A673 (cell line): ENCODE data around the gene ZC3H7B. TPM values are rescaled to one million over a fixed set of nuclear protein-coding genes. Genes with fewer than 3 reads are reported as not detected.

Experiments used
- BruUV-seq: library from RNA; stranded (reverse); fragments of 400-500 nt; replicated peaks from 2 replicates; lab custom pipeline; 2021; lab: Mats Ljungman, UMichigan
- CTCF ChIA-PET: fragments of 300-600 bp; sonication (Branson Sonifier 250); formaldehyde crosslinking; loops from one replicate; lab custom pipeline; 2022; ENCODE audit warnings: antibody characterized with exemption; lab: Charles Lee
- POLR2A ChIA-PET: fragments of 300-600 bp; sonication (Branson Sonifier 250); formaldehyde crosslinking; loops from one replicate; lab custom pipeline; 2022; ENCODE audit warnings: antibody characterized with exemption; ENCODE audit not compliant: low non-redundant PET; lab: Charles Lee
- DNase-seq: peaks from one replicate; pipeline ENCODE4 v3.0.0-alpha.2; 2015; ENCODE audit warnings: low spot score
- H3K27ac ChIP-seq: fragments of 200-600 bp; sonication (generic); 2 replicates; pipeline ENCODE4 v1.5.1; 2016; ENCODE audit warnings: mixed run types, low read depth, mild to moderate bottlenecking, mixed read lengths, antibody characterized with exemption, low read length; ENCODE audit not compliant: poor library complexity, severe bottlenecking
- H3K27me3 ChIP-seq: fragments of 200-600 bp; sonication (generic); replicated peaks from 2 replicates; pipeline ENCODE4 v1.6.1; 2017; ENCODE audit warnings: mixed run types, low read depth, mild to moderate bottlenecking, mixed read lengths, antibody characterized with exemption, low read length; ENCODE audit not compliant: insufficient read depth, poor library complexity
- H3K36me3 ChIP-seq: fragments of 200-600 bp; sonication (generic); 2 replicates; pipeline ENCODE4 v1.6.1; 2016; ENCODE audit warnings: mixed run types, mild to moderate bottlenecking, mixed read lengths, antibody characterized with exemption, low read length; ENCODE audit not compliant: insufficient read depth, poor library complexity, severe bottlenecking
- H3K4me1 ChIP-seq: fragments of 200-600 bp; sonication (generic); 2 replicates; pipeline ENCODE4 v1.6.1; 2017; ENCODE audit warnings: mixed run types, mild to moderate bottlenecking, mixed read lengths, antibody characterized with exemption, low read length; ENCODE audit not compliant: insufficient read depth, poor library complexity, severe bottlenecking
- H3K4me3 ChIP-seq: fragments of 200-600 bp; sonication (generic); 2 replicates; pipeline ENCODE4 v1.5.1; 2016; ENCODE audit warnings: low read depth, mixed run types, mild to moderate bottlenecking, mixed read lengths, low read length; ENCODE audit not compliant: poor library complexity, severe bottlenecking
- H3K9me3 ChIP-seq: fragments of 200-600 bp; sonication (generic); 2 replicates; pipeline ENCODE4 v1.6.1; 2016; ENCODE audit warnings: mixed run types, low read depth, mild to moderate bottlenecking, mixed read lengths, antibody characterized with exemption, low read length; ENCODE audit not compliant: poor library complexity, severe bottlenecking
- CTCF ChIP-seq: fragments of 300-800, 200-600 bp; sonication (generic); conservative IDR thresholded peaks from 2 replicates; pipeline ENCODE4 v1.5.1; 2017; ENCODE audit warnings: low read depth, mild to moderate bottlenecking, antibody characterized with exemption, low read length, moderate library complexity, mixed read lengths
- EZH2 ChIP-seq: fragments of 200-600 bp; sonication (generic); IDR thresholded peaks from 2 replicates; pipeline ENCODE4 v1.6.1; 2017; ENCODE audit warnings: borderline replicate concordance, low read depth, mild to moderate bottlenecking, mixed read lengths, antibody characterized with exemption, low read length; ENCODE audit not compliant: poor library complexity, severe bottlenecking
- intact Hi-C: fragments of 100-400 bp; cut with micrococcal nuclease; formaldehyde crosslinking; loops from one replicate; pipeline ENCODE4 v1.10.0; 2022; ENCODE audit not compliant: unreplicated experiment
- total RNA-seq: library from RNA; stranded (reverse); gene quantifications from 2 replicates; pipeline ENCODE4 v1.2.3, GENCODE V29; 2021

Gene ZC3H7B
- total RNA-seq, 1 experiment from 2014 or later = 90.4 TPM

DNA sequence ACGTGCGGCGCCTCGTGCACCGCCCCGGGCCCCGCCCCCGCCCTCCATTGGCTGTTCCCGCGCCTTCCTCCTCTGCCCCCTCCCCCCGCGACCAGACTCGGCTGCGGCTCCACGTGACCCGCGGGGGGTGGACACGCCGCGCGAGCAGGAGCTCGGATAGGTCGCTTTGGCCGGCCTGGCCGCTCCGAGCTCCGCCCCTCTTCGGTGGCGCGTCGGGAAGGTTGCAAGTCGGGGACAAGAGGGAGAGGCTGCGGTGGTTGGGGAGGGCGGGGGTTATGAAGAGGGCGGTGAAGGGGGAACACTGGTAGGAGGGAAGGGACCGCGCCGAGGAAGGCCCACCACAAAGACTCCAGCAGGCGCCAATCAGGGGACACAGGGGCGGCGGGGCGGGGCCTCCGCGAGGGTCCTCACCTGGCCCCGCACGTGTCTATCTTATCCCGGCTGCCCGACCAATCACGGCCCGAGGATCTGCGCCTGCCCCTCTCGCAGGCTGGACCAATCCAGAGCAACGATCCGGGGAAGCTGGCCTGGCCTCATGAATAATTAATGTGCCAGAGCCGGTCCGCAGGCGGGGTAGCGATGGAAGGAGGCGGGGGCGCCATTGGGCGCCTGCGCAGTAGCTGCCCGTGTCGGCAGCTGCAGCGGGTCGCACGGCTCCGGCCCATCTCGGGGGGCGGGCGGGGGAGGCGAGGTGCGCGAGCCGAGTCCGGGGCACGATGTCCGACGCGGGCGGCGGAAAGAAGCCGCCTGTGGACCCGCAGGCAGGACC, 80.2 kb downstream of the ZC3H7B start, which contains the start of gene TEF:
TSS of gene TEF (plus strand) at position 614 of the 769 bp plus-strand sequence. CDS start at position 717, 103 bp downstream.
- no peaks in the 10 kb centered on the region for H3K9me3 ChIP-seq
- no peaks in the 10 kb centered on the region for H3K36me3 ChIP-seq
- BruUV-seq = no TSS peak
- peak; percentile 99 for DNase-seq
- ChIA-PET CTCF (interaction anchor here (0.6 to 1.3 kb wide), 5 partner anchors 14 to 208 kb away, joined by 3 to 7 read pairs (median 4); partner anchors contain the start of gene PMM1), POLR2A (interaction anchor here (0.6 to 0.9 kb wide), 8 partner anchors 29 to 576 kb away, joined by 3 to 7 read pairs (median 5); partner anchors contain the start of gene PMM1)
- H3K27me3 ChIP-seq = no peaks in the 10 kb centered on the region
- peak within 1 kb of the TSS; percentile 91 for H3K27ac ChIP-seq
- H3K4me1 ChIP-seq = peaks cover 22% of the 10 kb centered on the region
- TF ChIP-seq EZH2 (no peak), CTCF (no peak)
- intact Hi-C loops = no loop called here
- H3K4me3 ChIP-seq = peak within 1 kb of the TSS; percentile 77

DNA sequence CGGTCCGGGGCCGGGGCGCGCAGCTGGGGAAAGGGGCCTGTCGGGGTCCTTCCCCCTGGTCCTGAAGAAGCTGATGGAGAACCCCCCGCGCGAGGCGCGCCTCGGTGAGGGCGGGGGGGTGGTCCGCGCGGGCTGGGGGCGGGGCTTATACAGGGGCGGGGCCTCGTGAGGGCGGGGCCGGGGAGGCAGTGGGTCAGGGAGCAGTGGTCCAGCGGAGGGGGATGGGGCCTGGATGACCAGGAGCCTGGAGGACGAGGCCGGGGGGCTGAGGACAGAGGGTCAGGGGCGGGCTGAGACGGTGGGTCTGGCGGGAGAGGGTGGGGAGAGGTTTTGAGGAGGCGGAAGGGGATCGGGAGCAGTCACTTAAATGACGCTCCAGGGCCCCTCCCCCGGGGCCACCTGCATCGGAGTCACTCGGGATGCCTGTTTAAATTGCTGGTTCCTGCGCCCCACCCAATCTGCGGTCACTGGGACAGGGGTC, 80.8 kb downstream of the ZC3H7B start:
- no peaks in the 10 kb centered on the region for H3K36me3 ChIP-seq
- intact Hi-C loops = no loop called here
- peak overlapping the region; percentile 91 for H3K27ac ChIP-seq
- ChIA-PET CTCF (interaction anchor here (0.6 to 1.3 kb wide), 2 partner anchors 22 to 208 kb away, joined by 3 read pairs; partner anchors contain the start of gene PMM1), POLR2A (interaction anchor here (0.6 to 0.7 kb wide), 3 partner anchors 63 to 553 kb away, joined by 3 to 10 read pairs (median 3); partner anchors contain the start of gene ZC3H7B)
- H3K4me3 ChIP-seq = peak overlapping the region; percentile 77
- peak; percentile 76 for DNase-seq
- no peaks in the 10 kb centered on the region for H3K27me3 ChIP-seq
- BruUV-seq = no TSS peak
- no peaks in the 10 kb centered on the region for H3K9me3 ChIP-seq
- H3K4me1 ChIP-seq = peaks cover 22% of the 10 kb centered on the region
- TF ChIP-seq EZH2 = no peak
- TF ChIP-seq CTCF = no peak

DNA sequence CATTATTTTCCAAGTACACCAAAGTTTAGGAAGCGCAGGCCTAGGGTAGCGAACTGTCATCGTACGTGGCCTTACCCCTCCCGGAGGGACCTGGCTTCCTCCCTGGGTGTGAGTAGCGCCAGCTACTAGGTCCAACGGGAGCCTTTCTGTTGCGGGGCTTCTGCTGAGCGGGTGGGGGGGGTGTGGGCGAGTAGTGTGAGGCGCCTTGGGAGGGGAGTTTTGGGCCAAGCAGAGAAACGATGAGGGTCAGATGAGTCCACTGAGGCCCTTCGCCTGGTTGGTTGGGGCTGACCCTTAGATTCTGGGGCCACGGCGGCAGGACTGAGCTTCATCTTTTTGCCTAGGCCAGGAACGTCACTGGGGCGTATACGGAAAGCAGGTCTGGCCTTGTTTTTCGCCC, 81.3 kb downstream of the ZC3H7B start:
- peak overlapping the region; percentile 91 for H3K27ac ChIP-seq
- DNase-seq = no peak
- H3K36me3 ChIP-seq = no peaks in the 10 kb centered on the region
- H3K4me3 ChIP-seq = peak overlapping the region; percentile 77
- CTCF ChIA-PET = interaction anchor here (1.3 kb wide), 1 partner anchor 207 kb away, joined by 3 read pairs; the partner anchor contains the start of gene PMM1
- peaks cover 22% of the 10 kb centered on the region for H3K4me1 ChIP-seq
- intact Hi-C loops = no loop called here
- no peaks in the 10 kb centered on the region for H3K9me3 ChIP-seq
- H3K27me3 ChIP-seq = no peaks in the 10 kb centered on the region
- TF ChIP-seq CTCF (no peak), EZH2 (no peak)
- POLR2A ChIA-PET = interaction anchor here (0.7 kb wide), 1 partner anchor 81 kb away, joined by 10 read pairs; the partner anchor contains the start of gene ZC3H7B
- BruUV-seq = no TSS peak
